A549 (cell line): ENCODE data around the gene CAMSAP1. TPM values are rescaled to one million over a fixed set of nuclear protein-coding genes. Genes with fewer than 3 reads are reported as not detected.

Experiments
- ATAC-seq, 2 experiments: fragments of 200-7000 bp in 1 of 2; fragments of >200 bp in 1 of 2; cut with Nextera tagmentation in 1 of 2; cut with Tn5 transposase in 1 of 2; 3 replicates each; pipeline versions ENCODE4 v1.8.0 to v1.9.1; 2018 to 2020; ENCODE audit warnings: mild to moderate bottlenecking in 1 of 2, moderate library complexity in 1 of 2
- CTCF ChIA-PET: fragments of 300-600 bp; sonication (Branson Sonifier 250); formaldehyde crosslinking; extraction: SDS; loops from one replicate; lab custom pipeline; 2021; ENCODE audit warnings: antibody characterized with exemption, inconsistent platforms; lab: Yijun Ruan, JAX
- POLR2A ChIA-PET: fragments of 350-600 bp; formaldehyde crosslinking; extraction: SDS; loops from one replicate; lab custom pipeline; 2021; ENCODE audit warnings: antibody characterized with exemption, inconsistent platforms; lab: Yijun Ruan, JAX
- DNase-seq, 2 experiments: peaks; one replicate each; pipeline versions ENCODE4 v3.0.0 to v3.0.0-alpha.2; 2011 to 2016; ENCODE audit warnings: low read depth in 1 of 2, low spot score in 1 of 2
- FAIRE-seq: peaks from 2 replicates; lab custom pipeline; 2011; peaks lifted over from hg19 to GRCh38; lab: Jason Lieb, UNC
- H3K27ac ChIP-seq, 2 experiments: fragments of >200 bp; sonication (Bioruptor Twin); formaldehyde crosslinking; 3 replicates each; pipeline ENCODE4 v1.5.1; 2016 to 2017
- H3K4me1 ChIP-seq: fragments of >200 bp; sonication (Bioruptor Twin); formaldehyde crosslinking; 3 replicates; pipeline ENCODE4 v1.6.1; 2016
- H3K4me2 ChIP-seq: fragments of >200 bp; sonication (Bioruptor Twin); formaldehyde crosslinking; 3 replicates; pipeline ENCODE4 v1.6.1; 2016
- H3K4me3 ChIP-seq: fragments of >200 bp; sonication (Bioruptor Twin); formaldehyde crosslinking; 3 replicates; pipeline ENCODE4 v1.5.1; 2016
- H3K9me3 ChIP-seq: fragments of >200 bp; sonication (Bioruptor Twin); formaldehyde crosslinking; 3 replicates; pipeline ENCODE4 v1.6.1; 2016
- EHF ChIP-seq: fragments of 250-450 bp; sonication (Bioruptor Pico); IDR thresholded peaks from 2 replicates; pipeline ENCODE4 v1.5.0; 2020; ENCODE audit warnings: mild to moderate bottlenecking
- EHMT2 ChIP-seq: fragments of 200-600 bp; sonication (generic); IDR thresholded peaks from 2 replicates; pipeline ENCODE4 v1.6.1; 2016; ENCODE audit warnings: antibody characterized with exemption, low read depth, mild to moderate bottlenecking, moderate library complexity
- GATA3 ChIP-seq: IDR thresholded peaks from 2 replicates; pipeline ENCODE4 v1.6.1; 2012; ENCODE audit warnings: borderline replicate concordance
- HOXB13 ChIP-seq: fragments of 250-450 bp; sonication (Bioruptor Pico); IDR thresholded peaks from 2 replicates; pipeline ENCODE4 v1.5.0; 2020; ENCODE audit warnings: low read depth, mild to moderate bottlenecking, moderate library complexity
- KDM5A ChIP-seq: fragments of 200-600 bp; sonication (generic); IDR thresholded peaks from 2 replicates; pipeline ENCODE4 v1.6.1; 2016; ENCODE audit warnings: antibody characterized with exemption, mild to moderate bottlenecking
- MAZ ChIP-seq: fragments of 150-350 bp; IDR thresholded peaks from 2 replicates; pipeline ENCODE4 v1.6.1; 2014; ENCODE audit warnings: antibody characterized with exemption, low read depth, low read length, borderline replicate concordance
- MYC ChIP-seq: IDR thresholded peaks from 2 replicates; pipeline ENCODE4 v1.6.1; 2012; ENCODE audit warnings: mild to moderate bottlenecking, inconsistent platforms, low read length, improper control_type of control experiment, borderline replicate concordance
- NFE2L2 ChIP-seq: fragments of 150-350 bp; conservative IDR thresholded peaks from 2 replicates; pipeline ENCODE4 v1.6.1; 2014; ENCODE audit warnings: low read length
- NPAS2 ChIP-seq: fragments of 250-450 bp; sonication (Bioruptor Pico); IDR thresholded peaks from 2 replicates; pipeline ENCODE4 v1.8.0; 2022; ENCODE audit warnings: mild to moderate bottlenecking, moderate library complexity, borderline replicate concordance
- RCOR1 ChIP-seq: fragments of 150-350 bp; IDR thresholded peaks from 2 replicates; pipeline ENCODE4 v1.6.1; 2014; ENCODE audit warnings: antibody characterized with exemption, low read length, low read depth
- RFX5 ChIP-seq: fragments of 450-650 bp; IDR thresholded peaks from 2 replicates; pipeline ENCODE4 v1.7.1; 2014; ENCODE audit warnings: antibody characterized with exemption, mild to moderate bottlenecking, moderate library complexity
- RNF2 ChIP-seq: fragments of 200-600 bp; sonication (generic); IDR thresholded peaks from 2 replicates; pipeline ENCODE4 v1.6.1; 2016; ENCODE audit warnings: low read depth, mild to moderate bottlenecking, antibody characterized with exemption, moderate library complexity, borderline replicate concordance
- SMC3 ChIP-seq: fragments of >200 bp; sonication (Bioruptor Twin); formaldehyde crosslinking; IDR thresholded peaks from 3 replicates; pipeline ENCODE4 v1.6.1; 2018; ENCODE audit warnings: inconsistent platforms
- ZNF302 ChIP-seq: fragments of 250-450 bp; sonication (Bioruptor Pico); IDR thresholded peaks from 2 replicates; pipeline ENCODE4 v1.9.0; 2021; ENCODE audit warnings: inconsistent platforms, mild to moderate bottlenecking, moderate library complexity
- WGBS: methylation state at CpG from one replicate; pipeline ENCODE4 v1.1.6; 2017; ENCODE audit errors: missing lambda C conversion rate; 5-methylcytosine and 5-hydroxymethylcytosine counted together
- polyA plus RNA-seq, 4 experiments: library from polyadenylated mRNA; depleted of rRNA in 3 of 4; stranded (reverse); fragments of >200 nt; fragmentation: RNase III in 1 of 4; extraction: RNeasy Plus Mini Kit Qiagen cat#74134 plus additional on column Dnase treatment in 1 of 4; gene quantifications; 2 replicates in 3 of 4; 3 replicates in 1 of 4; pipeline ENCODE4 v1.2.3, GENCODE V29; 2011 to 2017
- TF ChIP-seq, protein P1 (sequence below): fragments of >200 bp; sonication (Bioruptor Twin); formaldehyde crosslinking; IDR thresholded peaks from 3 replicates; pipeline ENCODE4 v1.6.1; 2016
- TF ChIP-seq, protein P2 (sequence below): fragments of 250-450 bp; sonication (Bioruptor Pico); IDR thresholded peaks from 2 replicates; pipeline ENCODE4 v1.5.0; 2021; ENCODE audit warnings: mild to moderate bottlenecking, moderate library complexity, borderline replicate concordance
- TF ChIP-seq, protein P3 (sequence below): fragments of >200 bp; sonication (Bioruptor Twin); formaldehyde crosslinking; IDR thresholded peaks from 2 replicates; pipeline ENCODE4 v1.6.1; 2016
- TF ChIP-seq, protein P4 (sequence below): IDR thresholded peaks from 2 replicates; pipeline ENCODE4 v1.6.1; 2012; ENCODE audit warnings: low read depth, borderline replicate concordance
- TF ChIP-seq, protein P5 (sequence below): IDR thresholded peaks from 2 replicates; pipeline ENCODE4 v1.6.1; 2012

The CAMSAP1 gene
- polyA plus RNA-seq, 2 of the 4 experiments (the other 2 are of a cell fraction), result 8.6 to 15.0 TPM

DNA sequence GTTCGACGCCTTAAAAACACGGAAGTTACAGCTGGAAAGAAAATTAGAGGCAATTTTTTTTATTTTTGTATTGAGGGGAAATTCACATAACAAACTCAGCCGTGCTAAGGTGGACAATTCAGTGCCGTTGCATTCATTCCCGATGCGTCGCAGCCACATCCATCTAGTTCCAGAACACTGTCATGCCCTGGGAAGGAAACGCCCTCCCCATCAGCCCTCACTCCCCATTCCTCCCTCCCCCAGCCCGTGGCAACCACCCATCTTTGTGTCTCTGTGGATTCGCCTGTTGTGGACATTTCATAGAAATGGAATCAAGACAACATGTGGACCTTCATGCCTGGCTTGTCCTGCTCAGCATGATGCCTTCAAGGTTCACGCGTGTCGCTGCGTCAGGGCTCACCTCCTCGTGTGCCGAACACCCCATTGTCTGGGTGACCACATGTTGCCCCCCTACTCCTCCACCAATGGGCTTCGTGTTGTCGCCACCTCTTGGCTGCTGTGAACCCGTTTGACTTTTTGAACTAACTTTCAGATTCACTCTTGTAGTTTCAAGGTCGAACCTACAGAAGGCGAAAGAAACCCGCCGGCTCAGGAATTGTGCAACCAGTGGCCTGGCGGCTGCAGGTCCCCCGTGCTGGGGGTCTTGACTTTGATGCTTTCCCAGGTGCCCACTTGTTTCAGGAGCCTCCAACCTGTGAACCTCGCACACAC lies 17.4 kb upstream of the CAMSAP1 start:
- H3K27ac ChIP-seq, result no peak overlapping the region
- 92% methylated on average over 26 of the region's 27 CpGs for WGBS

DNA sequence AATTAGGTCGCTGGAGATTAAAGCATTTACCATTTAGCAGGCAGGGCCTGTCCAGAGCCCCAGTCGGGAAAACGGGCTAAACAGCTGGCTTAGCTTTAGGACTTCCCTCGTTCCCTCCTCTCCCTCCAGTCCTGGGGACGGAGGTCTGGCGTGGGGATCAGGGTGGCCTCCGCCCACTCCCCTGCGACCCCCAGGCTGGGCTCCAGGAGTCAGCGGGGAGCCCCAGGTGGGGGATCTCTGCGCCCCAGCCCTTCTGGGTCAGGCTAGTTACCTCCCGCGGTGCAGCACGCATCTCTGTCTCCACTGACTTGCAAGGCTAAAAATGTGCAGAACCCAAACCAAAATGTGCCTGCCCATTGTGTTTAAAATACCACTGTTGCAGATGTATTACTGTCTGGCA lies 16.2 kb upstream of the CAMSAP1 start:
- H3K27ac ChIP-seq, result no peak overlapping the region
- CTCF ChIA-PET, result no interaction called here
- H3K9me3 ChIP-seq, result peaks cover 16% of the 10 kb centered on the region
- no peak overlapping the region for H3K4me3 ChIP-seq
- POLR2A ChIA-PET, result interaction anchor here (0.7 kb wide), 1 partner anchor 118 kb away, joined by 3 read pairs; no protein-coding TSS in a partner anchor
- FAIRE-seq (no peak), DNase-seq (no peak), ATAC-seq (no peak)
- TF ChIP-seq MYC, result no peak
- TF ChIP-seq, all 56 proteins: peak for 0
- Histone ChIP-seq H3K4me1 (peaks cover 15% of the 10 kb centered on the region), H3K4me2 (no peak overlapping the region)
- 97% methylated on average over 13 of the region's 13 CpGs for WGBS

More for the DNA sequence above, 17.4 kb upstream of the CAMSAP1 start:
- Histone ChIP-seq H3K4me2 (no peak overlapping the region), H3K9me3 (peaks cover 3% of the 10 kb centered on the region; the same call in 1 of the 3 replicates), H3K4me1 (peaks cover 15% of the 10 kb centered on the region), H3K4me3 (no peak overlapping the region)
- ATAC-seq (no peak), DNase-seq (no peak), FAIRE-seq (no peak)
- TF ChIP-seq, protein P1, sequence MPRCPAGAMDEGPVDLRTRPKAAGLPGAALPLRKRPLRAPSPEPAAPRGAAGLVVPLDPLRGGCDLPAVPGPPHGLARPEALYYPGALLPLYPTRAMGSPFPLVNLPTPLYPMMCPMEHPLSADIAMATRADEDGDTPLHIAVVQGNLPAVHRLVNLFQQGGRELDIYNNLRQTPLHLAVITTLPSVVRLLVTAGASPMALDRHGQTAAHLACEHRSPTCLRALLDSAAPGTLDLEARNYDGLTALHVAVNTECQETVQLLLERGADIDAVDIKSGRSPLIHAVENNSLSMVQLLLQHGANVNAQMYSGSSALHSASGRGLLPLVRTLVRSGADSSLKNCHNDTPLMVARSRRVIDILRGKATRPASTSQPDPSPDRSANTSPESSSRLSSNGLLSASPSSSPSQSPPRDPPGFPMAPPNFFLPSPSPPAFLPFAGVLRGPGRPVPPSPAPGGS, result no peak
- TF ChIP-seq, protein P2, sequence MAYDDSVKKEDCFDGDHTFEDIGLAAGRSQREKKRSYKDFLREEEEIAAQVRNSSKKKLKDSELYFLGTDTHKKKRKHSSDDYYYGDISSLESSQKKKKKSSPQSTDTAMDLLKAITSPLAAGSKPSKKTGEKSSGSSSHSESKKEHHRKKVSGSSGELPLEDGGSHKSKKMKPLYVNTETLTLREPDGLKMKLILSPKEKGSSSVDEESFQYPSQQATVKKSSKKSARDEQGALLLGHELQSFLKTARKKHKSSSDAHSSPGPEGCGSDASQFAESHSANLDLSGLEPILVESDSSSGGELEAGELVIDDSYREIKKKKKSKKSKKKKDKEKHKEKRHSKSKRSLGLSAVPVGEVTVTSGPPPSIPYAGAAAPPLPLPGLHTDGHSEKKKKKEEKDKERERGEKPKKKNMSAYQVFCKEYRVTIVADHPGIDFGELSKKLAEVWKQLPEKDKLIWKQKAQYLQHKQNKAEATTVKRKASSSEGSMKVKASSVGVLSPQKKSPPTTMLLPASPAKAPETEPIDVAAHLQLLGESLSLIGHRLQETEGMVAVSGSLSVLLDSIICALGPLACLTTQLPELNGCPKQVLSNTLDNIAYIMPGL (CRISPR knock-in tag), result no peak
- TF ChIP-seq HOXB13 (CRISPR knock-in tag) (no peak), RCOR1 (no peak), EHF (CRISPR knock-in tag) (no peak), EHMT2 (no peak), SMC3 (no peak), RFX5 (no peak), NFE2L2 (no peak), GATA3 (no peak), ZNF302 (CRISPR knock-in tag) (no peak), KDM5A (no peak), MAZ (no peak), NPAS2 (CRISPR knock-in tag) (no peak), RNF2 (no peak)
- TF ChIP-seq, protein P3, sequence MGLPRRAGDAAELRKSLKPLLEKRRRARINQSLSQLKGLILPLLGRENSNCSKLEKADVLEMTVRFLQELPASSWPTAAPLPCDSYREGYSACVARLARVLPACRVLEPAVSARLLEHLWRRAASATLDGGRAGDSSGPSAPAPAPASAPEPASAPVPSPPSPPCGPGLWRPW, result no peak
- TF ChIP-seq, protein P4, sequence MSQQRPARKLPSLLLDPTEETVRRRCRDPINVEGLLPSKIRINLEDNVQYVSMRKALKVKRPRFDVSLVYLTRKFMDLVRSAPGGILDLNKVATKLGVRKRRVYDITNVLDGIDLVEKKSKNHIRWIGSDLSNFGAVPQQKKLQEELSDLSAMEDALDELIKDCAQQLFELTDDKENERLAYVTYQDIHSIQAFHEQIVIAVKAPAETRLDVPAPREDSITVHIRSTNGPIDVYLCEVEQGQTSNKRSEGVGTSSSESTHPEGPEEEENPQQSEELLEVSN, result no peak
- TF ChIP-seq, protein P5, sequence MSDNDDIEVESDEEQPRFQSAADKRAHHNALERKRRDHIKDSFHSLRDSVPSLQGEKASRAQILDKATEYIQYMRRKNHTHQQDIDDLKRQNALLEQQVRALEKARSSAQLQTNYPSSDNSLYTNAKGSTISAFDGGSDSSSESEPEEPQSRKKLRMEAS, result no peak
- ChIA-PET CTCF (interaction anchor here (1.5 kb wide), 1 partner anchor 16 kb away, joined by 5 read pairs; no protein-coding TSS in a partner anchor), POLR2A (interaction anchor here (0.9 kb wide), 1 partner anchor 17 kb away, joined by 5 read pairs; the partner anchor contains the start of gene CAMSAP1)
